LHCN-M2 (cell line): ENCODE measurements around the gene PERCC1. TPM values are rescaled to one million over a fixed set of nuclear protein-coding genes. Genes with fewer than 3 reads are reported as not detected.
A peak's percentile ranks its signal among the peaks of the same experiment; 100 is the strongest.
"Not testable (repeated sequence)": the region's sequence is repeated elsewhere in the genome, so short reads cannot be mapped to it uniquely, and the experiment has no call there.

ENCODE experiments used
- DNase-seq: peaks from one replicate; pipeline ENCODE4 v3.0.0-alpha.2; 2012; ENCODE audit warnings: low read depth
- total RNA-seq: library from RNA; depleted of rRNA; stranded (reverse); fragments of >200 nt; gene quantifications from 2 replicates; pipeline ENCODE4 v1.2.3, GENCODE V29; 2014; rRNA removed

PERCC1 gene
- total RNA-seq, 1 experiment from 2014 or later, result not detected

GRCh38 chr16:1468426-1468810 lies 37.5 kb downstream of the PERCC1 start:
- no peak for DNase-seq

GRCh38 chr16:1469141-1469540 lies 38.3 kb downstream of the PERCC1 start:
- not testable (repeated sequence) for DNase-seq

- no peak for DNase-seq
These were observed 38.9 kb downstream of the PERCC1 start for GRCh38 chr16:1469693-1470201.

GRCh38 chr16:1470481-1471251 lies 39.8 kb downstream of the PERCC1 start:
- peak; percentile 49 for DNase-seq

GRCh38 chr16:1471569-1472194 lies 40.8 kb downstream of the PERCC1 start:
- DNase-seq, result no peak

- no peak for DNase-seq
These were observed 42.1 kb downstream of the PERCC1 start for GRCh38 chr16:1472974-1473373.

- DNase-seq, result no peak
These were observed 43.4 kb downstream of the PERCC1 start for GRCh38 chr16:1474082-1474795.

- peak; percentile 79 for DNase-seq
These were observed 44.1 kb downstream of the PERCC1 start, which contains the start of gene CLCN7 for GRCh38 chr16:1474796-1475551. TSS of gene CLCN7 (minus strand) at chr16:1475028. CDS start at chr16:1474974, 54 bp downstream.

GRCh38 chr16:1475552-1476114 lies 44.8 kb downstream of the PERCC1 start:
- DNase-seq, result no peak

GRCh38 chr16:1477033-1477432 lies 46.2 kb downstream of the PERCC1 start:
- DNase-seq, result no peak

GRCh38 chr16:1478937-1479336 lies 48.1 kb downstream of the PERCC1 start:
- DNase-seq, result not testable (repeated sequence)

GRCh38 chr16:1481906-1482835 lies 51.3 kb downstream of the PERCC1 start:
- DNase-seq, result no peak

Other genes starting within 250 kb of the PERCC1 start
- not detected in 2 replicates for gene TPSG1, start 205.8 kb upstream of the PERCC1 start, total RNA-seq
- not detected in 2 replicates for gene TPSB2, start 200.9 kb upstream of the PERCC1 start, total RNA-seq
- gene TPSAB1, start 190.4 kb upstream of the PERCC1 start, total RNA-seq, result not detected in 2 replicates
- gene TPSD1, start 175.0 kb upstream of the PERCC1 start, total RNA-seq, result not detected in 2 replicates
- 49.2 and 78.2 TPM in 2 replicates for gene UBE2I, start 121.4 kb upstream of the PERCC1 start, total RNA-seq
- 0.46 and 0.51 TPM in 2 replicates for gene BAIAP3, start 97.4 kb upstream of the PERCC1 start, total RNA-seq
- gene TSR3, start 79.2 kb upstream of the PERCC1 start, total RNA-seq, result 114 and 124 TPM in 2 replicates
- gene GNPTG, start 79.1 kb upstream of the PERCC1 start, total RNA-seq, result 46.4 and 54.4 TPM in 2 replicates
- 14.6 and 23.7 TPM in 2 replicates for gene UNKL, start 16.4 kb upstream of the PERCC1 start, total RNA-seq
- gene UQCC4, start 10.3 kb upstream of the PERCC1 start, total RNA-seq, result 13.2 and 17.2 TPM in 2 replicates
- 0.06 TPM in 2 replicates for gene CCDC154, start 13.5 kb downstream of the PERCC1 start, total RNA-seq
- gene CLCN7, start 44.0 kb downstream of the PERCC1 start, total RNA-seq, result 42.8 and 55.6 TPM in 2 replicates
- not detected in 2 replicates for gene PTX4, start 57.9 kb downstream of the PERCC1 start, total RNA-seq
- 30.3 and 32.9 TPM in 2 replicates for gene TELO2, start 62.3 kb downstream of the PERCC1 start, total RNA-seq
- not detected in 2 replicates for gene TMEM204, start 102.6 kb downstream of the PERCC1 start, total RNA-seq
- gene IFT140, start 181.0 kb downstream of the PERCC1 start, total RNA-seq, result 9.9 and 18.3 TPM in 2 replicates
- 6.9 and 7.9 TPM in 2 replicates for gene CRAMP1, start 181.3 kb downstream of the PERCC1 start, total RNA-seq
- 59.1 and 62.8 TPM in 2 replicates for gene JPT2, start 247.2 kb downstream of the PERCC1 start, total RNA-seq